ENCODE results near the gene KRT222. TPM values are rescaled to one million over a fixed set of nuclear protein-coding genes. Genes with fewer than 3 reads are reported as not detected.

KRT222 gene
- total and polyA plus RNA-seq, 2 of the 13 experiments (the other 11 are each of a cell fraction or from before 2014, with no cell fraction given) = not detected

GRCh38 chr17:40705584-40705983 lies 40.6 kb upstream of the KRT222 start:
- intact Hi-C loops (cut with micrococcal nuclease; ENCODE audit: unreplicated experiment) = no loop called here
- ChIA-PET POLR2A (no interaction called here), CTCF (ENCODE audit: low intra/inter-chr PET ratio, low total read pairs) (no interaction called here)
- H3K4me1 ChIP-seq (ENCODE audit: insufficient read depth, low read length) = peaks cover 11% of the 10 kb centered on the region
- H4K20me1 ChIP-seq (ENCODE audit: insufficient read depth, low read length) = no peaks in the 10 kb centered on the region
- WGBS (ENCODE audit: low lambda C conversion rate) = 24% methylated on average over 4 of the region's 4 CpGs
- DNase-seq (ENCODE audit: low spot score) (no peak), ATAC-seq (no peak), FAIRE-seq (no peak)
- no peak overlapping the region for H3K4me2 ChIP-seq (ENCODE audit: low read depth, low read length)
- no peak overlapping the region for H3K9ac ChIP-seq (ENCODE audit: insufficient read depth, low read depth, low read length)
- BruUV-seq (replicated peaks) = no TSS peak
- no peaks in the 10 kb centered on the region for H3K9me3 ChIP-seq (ENCODE audit: low read length)
- H3K36me3 ChIP-seq (replicated peaks in 1 of 2; ENCODE audit: control insufficient read depth in 1 of 2, insufficient read depth in 2 of 2, low read length in 2 of 2) = no peaks in the 10 kb centered on the region
- no peaks in the 10 kb centered on the region for H3K79me2 ChIP-seq (ENCODE audit: insufficient read depth, low read length)
- H3K27ac ChIP-seq (ENCODE audit: extremely low read length, insufficient read depth, low read length) = no peak overlapping the region
- H3K27me3 ChIP-seq (ENCODE audit: control insufficient read depth in 1 of 2, insufficient read depth in 2 of 2, low read length in 2 of 2) = peaks cover 2 to 21% of the 10 kb centered on the region in 2 experiments; a peak in 3 of 5 replicates
- H2AFZ ChIP-seq (ENCODE audit: low read length) = no peak overlapping the region
- TF ChIP-seq, protein P1, sequence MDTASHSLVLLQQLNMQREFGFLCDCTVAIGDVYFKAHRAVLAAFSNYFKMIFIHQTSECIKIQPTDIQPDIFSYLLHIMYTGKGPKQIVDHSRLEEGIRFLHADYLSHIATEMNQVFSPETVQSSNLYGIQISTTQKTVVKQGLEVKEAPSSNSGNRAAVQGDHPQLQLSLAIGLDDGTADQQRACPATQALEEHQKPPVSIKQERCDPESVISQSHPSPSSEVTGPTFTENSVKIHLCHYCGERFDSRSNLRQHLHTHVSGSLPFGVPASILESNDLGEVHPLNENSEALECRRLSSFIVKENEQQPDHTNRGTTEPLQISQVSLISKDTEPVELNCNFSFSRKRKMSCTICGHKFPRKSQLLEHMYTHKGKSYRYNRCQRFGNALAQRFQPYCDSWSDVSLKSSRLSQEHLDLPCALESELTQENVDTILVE (CRISPR knock-in tag; IDR thresholded peaks at IDR 0.05) = no peak
- no peak for TF ChIP-seq ZNF17 (CRISPR knock-in tag; IDR thresholded peaks at IDR 0.05)
- TF ChIP-seq ZSCAN21 (CRISPR knock-in tag; IDR thresholded peaks at IDR 0.05; ENCODE audit: borderline replicate concordance) = no peak
- TF ChIP-seq RARA (CRISPR knock-in tag; IDR thresholded peaks at IDR 0.05) = no peak
- TF ChIP-seq HOXA5 (CRISPR knock-in tag; IDR thresholded peaks at IDR 0.05) = no peak
- no peak for TF ChIP-seq ZNF33A (CRISPR knock-in tag; IDR thresholded peaks at IDR 0.05; ENCODE audit: borderline replicate concordance)
- TF ChIP-seq GPN1 (CRISPR knock-in tag; IDR thresholded peaks at IDR 0.05; ENCODE audit: borderline replicate concordance) = no peak
- TF ChIP-seq KLF13 (CRISPR knock-in tag; IDR thresholded peaks at IDR 0.05) = no peak
- TF ChIP-seq ZBTB21 (CRISPR knock-in tag; IDR thresholded peaks at IDR 0.05) = no peak
- TF ChIP-seq ZNF674 (CRISPR knock-in tag; IDR thresholded peaks at IDR 0.05; ENCODE audit: low read depth) = no peak
- TF ChIP-seq, protein P2, sequence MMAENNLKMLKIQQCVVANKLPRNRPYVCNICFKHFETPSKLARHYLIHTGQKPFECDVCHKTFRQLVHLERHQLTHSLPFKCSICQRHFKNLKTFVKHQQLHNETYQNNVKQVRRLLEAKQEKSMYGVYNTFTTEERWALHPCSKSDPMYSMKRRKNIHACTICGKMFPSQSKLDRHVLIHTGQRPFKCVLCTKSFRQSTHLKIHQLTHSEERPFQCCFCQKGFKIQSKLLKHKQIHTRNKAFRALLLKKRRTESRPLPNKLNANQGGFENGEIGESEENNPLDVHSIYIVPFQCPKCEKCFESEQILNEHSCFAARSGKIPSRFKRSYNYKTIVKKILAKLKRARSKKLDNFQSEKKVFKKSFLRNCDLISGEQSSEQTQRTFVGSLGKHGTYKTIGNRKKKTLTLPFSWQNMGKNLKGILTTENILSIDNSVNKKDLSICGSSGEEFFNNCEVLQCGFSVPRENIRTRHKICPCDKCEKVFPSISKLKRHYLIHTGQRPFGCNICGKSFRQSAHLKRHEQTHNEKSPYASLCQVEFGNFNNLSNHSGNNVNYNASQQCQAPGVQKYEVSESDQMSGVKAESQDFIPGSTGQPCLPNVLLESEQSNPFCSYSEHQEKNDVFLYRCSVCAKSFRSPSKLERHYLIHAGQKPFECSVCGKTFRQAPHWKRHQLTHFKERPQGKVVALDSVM (CRISPR knock-in tag; IDR thresholded peaks at IDR 0.05) = no peak
- TF ChIP-seq AGO2 (optimal IDR thresholded peaks at IDR 0.05; ENCODE audit: low read depth, low read length) = no peak
- TF ChIP-seq HNF4A (CRISPR knock-in tag; IDR thresholded peaks at IDR 0.05) = no peak
- TF ChIP-seq, protein P3, sequence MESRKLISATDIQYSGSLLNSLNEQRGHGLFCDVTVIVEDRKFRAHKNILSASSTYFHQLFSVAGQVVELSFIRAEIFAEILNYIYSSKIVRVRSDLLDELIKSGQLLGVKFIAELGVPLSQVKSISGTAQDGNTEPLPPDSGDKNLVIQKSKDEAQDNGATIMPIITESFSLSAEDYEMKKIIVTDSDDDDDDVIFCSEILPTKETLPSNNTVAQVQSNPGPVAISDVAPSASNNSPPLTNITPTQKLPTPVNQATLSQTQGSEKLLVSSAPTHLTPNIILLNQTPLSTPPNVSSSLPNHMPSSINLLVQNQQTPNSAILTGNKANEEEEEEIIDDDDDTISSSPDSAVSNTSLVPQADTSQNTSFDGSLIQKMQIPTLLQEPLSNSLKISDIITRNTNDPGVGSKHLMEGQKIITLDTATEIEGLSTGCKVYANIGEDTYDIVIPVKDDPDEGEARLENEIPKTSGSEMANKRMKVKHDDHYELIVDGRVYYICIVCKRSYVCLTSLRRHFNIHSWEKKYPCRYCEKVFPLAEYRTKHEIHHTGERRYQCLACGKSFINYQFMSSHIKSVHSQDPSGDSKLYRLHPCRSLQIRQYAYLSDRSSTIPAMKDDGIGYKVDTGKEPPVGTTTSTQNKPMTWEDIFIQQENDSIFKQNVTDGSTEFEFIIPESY (CRISPR knock-in tag; IDR thresholded peaks at IDR 0.05) = no peak
- TF ChIP-seq, protein P4, sequence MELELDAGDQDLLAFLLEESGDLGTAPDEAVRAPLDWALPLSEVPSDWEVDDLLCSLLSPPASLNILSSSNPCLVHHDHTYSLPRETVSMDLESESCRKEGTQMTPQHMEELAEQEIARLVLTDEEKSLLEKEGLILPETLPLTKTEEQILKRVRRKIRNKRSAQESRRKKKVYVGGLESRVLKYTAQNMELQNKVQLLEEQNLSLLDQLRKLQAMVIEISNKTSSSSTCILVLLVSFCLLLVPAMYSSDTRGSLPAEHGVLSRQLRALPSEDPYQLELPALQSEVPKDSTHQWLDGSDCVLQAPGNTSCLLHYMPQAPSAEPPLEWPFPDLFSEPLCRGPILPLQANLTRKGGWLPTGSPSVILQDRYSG (CRISPR knock-in tag; IDR thresholded peaks at IDR 0.05) = no peak
- no peak for TF ChIP-seq SMARCC2 (IDR thresholded peaks at IDR 0.05)
- TF ChIP-seq ZNF644 (CRISPR knock-in tag; IDR thresholded peaks at IDR 0.05; ENCODE audit: low read depth) = no peak
- in situ Hi-C loops (cut with HindIII; ENCODE audit: extremely low pct_ligation_motif_present, low pct_unique_long_range_greater_than_20kb) = no loop called here
- no peak overlapping the region for H3K4me3 ChIP-seq (replicated peaks in 1 of 3; ENCODE audit: insufficient read depth in 1 of 3, low read depth in 2 of 3, low read length in 3 of 3)

Measured in HepG2 (cell line).